Coronary artery (tissue), 2 donors: Measurements from ENCODE around the gene OSBPL2.
A peak's percentile ranks its signal among the peaks of the same experiment; 100 is the strongest.

Source experiments
- DNase-seq: peaks from one replicate; pipeline ENCODE4 v3.0.0-alpha.2; 2017; ENCODE audit warnings: low spot score
- H3K27ac ChIP-seq, 2 donors: fragments of 200-600 bp; sonication (generic); one replicate each; pipeline ENCODE4 v1.5.1; 2016 to 2019
- H3K4me3 ChIP-seq: fragments of 200-600 bp; sonication (generic); 2 replicates; pipeline ENCODE4 v1.5.1; 2016; ENCODE audit warnings: mild to moderate bottlenecking, moderate library complexity
- TF ChIP-seq, protein P1 (sequence below): fragments of 200-600 bp; sonication (generic); IDR thresholded peaks from one replicate; pipeline ENCODE4 v1.5.1; 2019; ENCODE audit warnings: antibody characterized with exemption

OSBPL2 gene

DNA sequence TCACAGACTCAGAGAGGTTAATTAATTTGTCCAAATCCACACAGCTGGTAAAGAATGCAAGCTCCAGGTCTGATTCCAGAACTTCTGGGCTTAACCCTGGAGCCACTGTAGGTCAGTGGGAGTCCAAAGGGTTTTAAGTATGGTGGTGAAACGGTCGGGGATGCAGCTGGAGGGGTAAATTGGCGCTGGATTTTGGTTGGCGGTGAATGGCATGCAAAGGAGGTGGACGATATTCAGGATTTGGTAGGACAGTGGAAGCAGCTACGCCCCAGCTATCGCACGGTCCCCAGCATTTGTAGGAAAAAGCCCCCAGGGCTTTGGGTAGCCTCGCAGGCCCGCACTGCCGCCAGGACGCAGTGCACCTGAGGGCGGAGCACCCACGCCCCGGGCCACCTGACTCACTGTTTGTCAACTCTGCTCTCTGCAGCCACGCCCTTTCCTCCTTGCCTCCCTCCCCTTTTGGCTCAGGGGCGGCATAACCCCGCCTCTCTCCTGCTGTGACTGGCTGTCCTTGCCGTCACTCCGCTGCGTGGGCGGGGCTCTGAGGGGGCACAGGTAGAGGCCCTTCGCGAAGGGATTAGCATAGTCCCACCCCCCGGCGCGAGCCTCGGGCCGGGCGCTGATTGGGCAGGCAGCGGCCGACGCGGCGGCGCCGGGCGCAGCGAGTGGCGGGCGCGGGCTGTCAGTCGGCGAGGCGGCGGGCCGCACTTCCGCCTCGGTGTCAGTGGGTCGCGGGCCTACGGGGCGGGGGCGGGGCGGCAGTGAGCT lies at the start of gene OSBPL2:
Gene OSBPL2 (plus strand): TSS at position 721 of the 768 bp plus-strand sequence. CDS start 17,664 bp downstream, outside the sequence.
- peak; percentile 100 for DNase-seq
- peak within 1 kb of the TSS; percentile 95 for H3K4me3 ChIP-seq
- H3K27ac ChIP-seq: peak within 1 kb of the TSS; percentile 71 to 88
- TF ChIP-seq, protein P1, sequence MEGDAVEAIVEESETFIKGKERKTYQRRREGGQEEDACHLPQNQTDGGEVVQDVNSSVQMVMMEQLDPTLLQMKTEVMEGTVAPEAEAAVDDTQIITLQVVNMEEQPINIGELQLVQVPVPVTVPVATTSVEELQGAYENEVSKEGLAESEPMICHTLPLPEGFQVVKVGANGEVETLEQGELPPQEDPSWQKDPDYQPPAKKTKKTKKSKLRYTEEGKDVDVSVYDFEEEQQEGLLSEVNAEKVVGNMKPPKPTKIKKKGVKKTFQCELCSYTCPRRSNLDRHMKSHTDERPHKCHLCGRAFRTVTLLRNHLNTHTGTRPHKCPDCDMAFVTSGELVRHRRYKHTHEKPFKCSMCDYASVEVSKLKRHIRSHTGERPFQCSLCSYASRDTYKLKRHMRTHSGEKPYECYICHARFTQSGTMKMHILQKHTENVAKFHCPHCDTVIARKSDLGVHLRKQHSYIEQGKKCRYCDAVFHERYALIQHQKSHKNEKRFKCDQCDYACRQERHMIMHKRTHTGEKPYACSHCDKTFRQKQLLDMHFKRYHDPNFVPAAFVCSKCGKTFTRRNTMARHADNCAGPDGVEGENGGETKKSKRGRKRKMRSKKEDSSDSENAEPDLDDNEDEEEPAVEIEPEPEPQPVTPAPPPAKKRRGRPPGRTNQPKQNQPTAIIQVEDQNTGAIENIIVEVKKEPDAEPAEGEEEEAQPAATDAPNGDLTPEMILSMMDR: no peak

DNA sequence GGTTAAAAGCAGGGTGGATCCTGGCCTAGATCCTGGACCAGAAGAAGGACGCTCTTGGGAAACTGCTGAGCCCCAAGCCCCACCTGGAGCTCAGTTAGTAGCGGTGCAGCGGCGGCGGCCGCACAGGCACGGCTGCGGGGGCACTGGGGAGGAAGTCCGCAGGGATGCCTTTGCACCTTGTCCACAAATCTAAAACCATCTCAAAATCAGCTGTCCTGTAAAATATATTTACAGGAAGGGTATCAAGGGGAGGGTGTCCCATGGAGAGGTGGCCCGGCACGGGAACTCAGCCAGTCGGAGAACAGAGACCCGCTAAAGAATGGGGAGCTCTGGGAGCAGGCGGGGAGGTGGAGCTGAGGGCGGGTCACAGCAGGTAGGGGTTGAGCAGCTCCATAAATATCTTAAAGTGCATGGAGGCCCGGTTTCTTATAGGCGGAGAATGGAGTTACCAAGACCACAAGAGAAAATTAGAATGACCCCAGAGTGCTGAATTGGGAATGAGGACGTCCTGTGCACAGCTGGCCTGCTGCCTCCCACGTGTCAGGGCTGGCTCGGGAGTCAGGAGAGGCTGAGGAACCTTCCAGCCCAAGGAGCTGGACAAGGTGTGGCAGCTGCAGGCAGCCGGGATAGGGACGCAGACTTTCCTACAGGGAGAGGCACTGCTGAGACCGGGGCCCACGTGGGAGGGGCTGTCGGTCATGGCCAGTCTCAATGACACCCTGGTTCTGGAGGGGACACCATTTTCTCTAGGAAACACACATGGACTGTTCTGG lies 47.5 kb upstream of the OSBPL2 start:
- no peak overlapping the region for H3K4me3 ChIP-seq
- no peak for DNase-seq
- TF ChIP-seq, protein P1: no peak
- H3K27ac ChIP-seq: no peak overlapping the region

DNA sequence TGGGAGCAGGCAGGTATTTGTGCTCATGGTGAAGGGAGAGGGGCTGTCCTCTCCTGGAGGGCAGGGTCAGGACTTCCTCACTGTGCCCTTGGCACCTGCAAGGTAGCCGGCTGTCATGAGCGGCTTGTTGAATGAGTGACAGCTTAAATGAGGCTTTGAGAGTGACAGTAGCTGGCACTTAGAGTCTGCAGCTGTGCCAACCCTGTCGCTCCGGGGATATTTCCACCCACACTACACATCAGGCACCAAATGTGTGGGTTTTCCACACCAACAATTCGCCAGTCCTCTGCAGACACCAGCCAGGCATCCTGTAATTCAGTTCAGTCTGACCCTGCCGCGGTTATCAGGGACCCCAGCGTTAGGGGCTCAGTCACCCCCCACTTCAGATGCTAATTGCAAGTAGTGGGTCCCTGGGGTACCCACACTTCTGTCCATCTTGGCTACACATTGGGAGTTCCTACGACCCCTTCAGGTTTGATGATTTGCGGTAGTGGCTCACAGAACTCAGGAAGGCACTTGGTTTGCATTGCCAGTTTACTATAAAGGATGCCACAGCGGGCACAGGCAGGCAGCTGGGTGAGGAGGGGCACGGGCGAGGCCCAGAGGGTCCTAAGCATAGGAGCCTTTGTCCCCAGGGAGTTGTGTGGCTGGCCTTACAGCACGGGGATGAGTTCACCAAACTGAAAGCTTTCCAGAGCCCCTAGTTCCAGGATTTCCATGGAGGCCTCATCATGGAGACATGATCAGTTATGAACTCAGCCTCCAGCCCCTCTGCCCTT lies 46.4 kb upstream of the OSBPL2 start:
- no peak for DNase-seq
- Histone ChIP-seq H3K27ac (no peak overlapping the region), H3K4me3 (no peak overlapping the region)
- TF ChIP-seq, protein P1: no peak

DNA sequence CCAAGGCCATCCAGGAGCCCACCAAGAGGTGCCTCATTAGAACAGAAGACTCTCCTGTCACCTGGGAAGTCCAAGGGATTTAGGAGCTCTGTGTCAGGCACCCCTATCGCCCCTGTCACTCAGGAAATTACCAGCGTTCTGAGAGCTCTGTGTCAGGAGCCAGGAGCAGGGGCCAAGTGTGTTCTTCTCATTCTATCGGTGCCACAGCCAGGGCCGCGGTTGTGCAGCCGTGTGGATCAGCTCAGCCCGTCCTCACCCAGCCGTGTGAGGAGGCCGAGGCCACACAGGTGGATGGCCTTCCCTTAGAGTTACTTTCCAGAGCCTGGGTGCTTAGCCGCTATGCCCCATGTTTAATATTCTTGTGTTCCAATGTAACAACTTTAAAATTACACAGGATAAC lies 45.7 kb upstream of the OSBPL2 start:
- no peak for DNase-seq
- H3K4me3 ChIP-seq: no peak overlapping the region
- no peak overlapping the region for H3K27ac ChIP-seq
- TF ChIP-seq, protein P1: no peak

DNA sequence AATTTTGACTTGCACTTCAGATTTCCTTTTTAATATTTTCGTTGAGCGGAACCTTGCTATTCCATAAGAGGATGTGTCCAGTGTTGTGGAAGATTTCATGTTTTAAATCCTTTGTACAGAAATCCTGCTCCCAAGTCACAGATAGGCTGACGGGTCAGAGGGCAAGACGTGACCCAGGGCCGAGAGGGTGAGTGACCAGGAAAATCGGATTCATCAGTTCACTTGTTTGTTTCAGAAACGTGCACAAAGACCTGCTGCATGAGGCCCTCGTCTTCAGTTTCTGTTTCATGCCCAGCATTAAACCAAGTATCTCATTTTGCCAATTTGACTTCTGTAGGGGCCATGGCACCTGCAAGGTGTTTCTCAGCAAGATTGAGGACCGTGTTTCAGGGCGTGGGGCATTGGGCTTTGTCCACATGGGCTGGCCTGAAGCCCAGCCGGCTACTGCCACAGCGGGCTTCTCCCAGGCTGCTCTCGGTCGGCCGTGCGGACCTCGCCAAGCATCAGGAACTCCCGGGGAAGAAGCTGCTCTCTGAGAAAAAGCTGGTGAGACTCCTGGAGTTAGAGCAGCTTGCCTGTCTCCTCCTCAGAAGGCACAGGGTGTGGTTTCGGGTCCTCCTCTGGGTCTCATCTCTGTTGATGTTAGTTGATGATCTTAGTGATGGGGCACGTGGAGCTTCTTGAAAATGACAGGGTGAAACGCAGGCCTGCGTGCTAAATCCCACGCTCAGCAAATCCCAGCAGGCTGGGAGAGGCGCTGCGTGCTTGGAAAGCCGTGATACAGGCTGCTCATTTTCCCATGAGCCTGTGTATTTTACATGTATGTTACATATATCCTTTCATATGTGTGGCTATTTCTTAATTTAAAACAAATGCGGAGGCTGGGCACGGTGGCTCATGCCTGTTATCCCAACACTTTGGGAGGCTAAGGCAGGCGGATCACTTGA lies 45.0 kb upstream of the OSBPL2 start:
- DNase-seq: no peak
- Histone ChIP-seq H3K27ac (no peak overlapping the region), H3K4me3 (no peak overlapping the region)
- TF ChIP-seq, protein P1: no peak

DNA sequence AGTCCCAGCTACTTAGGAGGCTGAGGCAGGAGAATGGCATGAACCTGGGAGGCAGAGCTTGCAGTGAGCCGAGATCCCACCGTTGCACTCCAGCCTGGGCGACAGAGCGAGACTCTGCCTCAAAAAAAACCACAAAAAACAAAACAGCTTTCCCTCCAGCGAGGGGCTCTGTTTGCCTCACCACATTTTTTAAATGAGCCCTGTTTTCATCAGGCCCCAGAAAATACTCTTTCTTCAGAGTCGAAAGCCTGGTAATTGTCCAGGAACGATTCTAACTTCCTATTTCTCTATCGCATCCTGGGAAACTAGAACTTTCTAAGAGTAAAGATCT lies 43.3 kb upstream of the OSBPL2 start:
- Histone ChIP-seq H3K27ac (no peak overlapping the region), H3K4me3 (no peak overlapping the region)
- TF ChIP-seq, protein P1: no peak
- DNase-seq: no peak
